Kidney (tissue), 14 donors: ENCODE data around the gene P3H3. TPM values are rescaled to one million over a fixed set of nuclear protein-coding genes. Genes with fewer than 3 reads are reported as not detected.

Experiments
- DNase-seq, 5 donors: peaks; one replicate each; pipeline ENCODE4 v3.0.0-alpha.2; 2013 to 2020
- FAIRE-seq: peaks from 2 replicates; lab custom pipeline; 2012; peaks lifted over from hg19 to GRCh38; lab: Jason Lieb, UNC
- H3K27ac ChIP-seq, 2 donors: one replicate each; pipeline ENCODE4 v1.7.0; 2013; ENCODE audit warnings: low read depth in 2 of 2, low read length in 2 of 2, inconsistent platforms in 1 of 2
- H3K27me3 ChIP-seq: one replicate; pipeline ENCODE4 v1.7.1; 2013; ENCODE audit warnings: low read length, inconsistent platforms; ENCODE audit not compliant: control insufficient read depth, insufficient read depth
- H3K36me3 ChIP-seq, 3 donors: one replicate each; pipeline versions ENCODE4 v1.7.0 to v1.7.1; 2013; ENCODE audit warnings: low read length in 3 of 3, control low read depth in 1 of 3, inconsistent platforms in 1 of 3; ENCODE audit not compliant: insufficient read depth in 3 of 3, control insufficient read depth in 2 of 3
- H3K4me1 ChIP-seq, 3 donors: one replicate each; pipeline versions ENCODE4 v1.7.0 to v1.7.1; 2013; ENCODE audit warnings: low read length in 3 of 3, inconsistent platforms in 1 of 3, low read depth in 1 of 3; ENCODE audit not compliant: control insufficient read depth in 2 of 3, insufficient read depth in 2 of 3
- H3K4me3 ChIP-seq, 3 donors: one replicate each; pipeline versions ENCODE4 v1.7.0 to v1.8.1; 2013; ENCODE audit warnings: low read length in 3 of 3, control low read depth in 1 of 3, inconsistent platforms in 1 of 3
- H3K9ac ChIP-seq, 3 donors: one replicate each; pipeline versions ENCODE4 v1.7.0 to v1.7.1; 2013; ENCODE audit warnings: low read length in 3 of 3, control low read depth in 1 of 3, inconsistent platforms in 1 of 3
- H3K9me3 ChIP-seq, 3 donors: one replicate each; pipeline versions ENCODE4 v1.7.0 to v1.7.1; 2013; ENCODE audit warnings: low read length in 3 of 3, control low read depth in 1 of 3, inconsistent platforms in 1 of 3; ENCODE audit not compliant: control insufficient read depth in 2 of 3, insufficient read depth in 1 of 3
- CTCF ChIP-seq: IDR thresholded peaks from 3 replicates; pipeline ENCODE4 v1.5.1; 2012; ENCODE audit warnings: mild to moderate bottlenecking, moderate library complexity, borderline replicate concordance; ENCODE audit not compliant: insufficient read depth; ENCODE audit errors: extremely low read depth
- intact Hi-C: fragments of 100-400 bp; cut with DNase I; formaldehyde crosslinking; loops from one replicate; pipeline ENCODE4 v1.11.1; 2022
- polyA plus RNA-seq: library from polyadenylated mRNA; stranded (reverse); fragments of 350-450 nt; fragmentation: Illumina TruSeq; extraction: RNeasy Lipid Tissue Mini Kit (QIAGEN cat#74804); gene quantifications from one replicate; pipeline ENCODE4 v1.2.3, GENCODE V29; 2014; ENCODE audit warnings: low read depth, low replicate concordance; ENCODE audit not compliant: insufficient read depth
- total RNA-seq: library from RNA; stranded (reverse); fragmentation: NEBNext Ultra II Directional; extraction: Animal tissue kit (Norgen Biotek cat#: 25700); gene quantifications from one replicate; pipeline ENCODE4 v1.2.1, GENCODE V29; 2021
- donor health status: control.
- donor health status: control.
- donor health status: control.
- donor health status: control.
- donor health status: control.
- donor health status: DM: yes; HTN: yes; CAD: no.
- donor health status: Normal renal cell carcinoma (clear cell type).

The P3H3 gene
- total and polyA plus RNA-seq, 2 donors from 2014 or later = 17.0 to 18.5 TPM

- H3K9me3 ChIP-seq = no peaks in the 10 kb centered on the region
- H3K4me1 ChIP-seq = no peaks in the 10 kb centered on the region
- DNase-seq = no peak
- no peak for TF ChIP-seq CTCF
- H3K27me3 ChIP-seq = no peaks in the 10 kb centered on the region
- no peak overlapping the region for H3K9ac ChIP-seq
- H3K36me3 ChIP-seq = no peaks in the 10 kb centered on the region
- FAIRE-seq = no peak
- intact Hi-C loops = no loop called here
- no peak overlapping the region for H3K4me3 ChIP-seq
- no peak overlapping the region for H3K27ac ChIP-seq
These were observed 29.1 kb upstream of the P3H3 start for GRCh38 chr12:6799147-6799546.

- FAIRE-seq = no peak
- Histone ChIP-seq H3K36me3 (no peaks in the 10 kb centered on the region), H3K4me1 (no peaks in the 10 kb centered on the region), H3K9me3 (no peaks in the 10 kb centered on the region), H3K4me3 (no peak overlapping the region), H3K27ac (no peak overlapping the region), H3K27me3 (no peaks in the 10 kb centered on the region), H3K9ac (no peak overlapping the region)
- no peak for DNase-seq
- intact Hi-C loops = no loop called here
- no peak for TF ChIP-seq CTCF
These were observed 21.0 kb upstream of the P3H3 start for GRCh38 chr12:6807170-6807569.

GRCh38 chr12:6809056-6809455 lies 19.2 kb upstream of the P3H3 start:
- no peak overlapping the region for H3K9ac ChIP-seq
- intact Hi-C loops = no loop called here
- TF ChIP-seq CTCF = no peak

GRCh38 chr12:6810758-6811157 lies 17.4 kb upstream of the P3H3 start:
- Histone ChIP-seq H3K4me1 (no peaks in the 10 kb centered on the region), H3K9ac (no peak overlapping the region), H3K27me3 (no peaks in the 10 kb centered on the region), H3K36me3 (no peaks in the 10 kb centered on the region), H3K4me3 (no peak overlapping the region), H3K9me3 (no peaks in the 10 kb centered on the region), H3K27ac (no peak overlapping the region)
- DNase-seq (peak in 1 of 5 donors; percentile 9), FAIRE-seq (no peak)
- no peak for TF ChIP-seq CTCF
- intact Hi-C loops = no loop called here

More at GRCh38 chr12:6809056-6809455, 19.2 kb upstream of the P3H3 start:
- FAIRE-seq (no peak), DNase-seq (no peak)
- Histone ChIP-seq H3K9me3 (no peaks in the 10 kb centered on the region), H3K4me1 (no peaks in the 10 kb centered on the region), H3K4me3 (no peak overlapping the region), H3K27me3 (no peaks in the 10 kb centered on the region), H3K36me3 (no peaks in the 10 kb centered on the region), H3K27ac (no peak overlapping the region)
